ENCODE data around the gene ASTE1. TPM values are rescaled to one million over a fixed set of nuclear protein-coding genes. Genes with fewer than 3 reads are reported as not detected.

The ASTE1 gene
- total and polyA plus RNA-seq, 2 of the 8 experiments (the other 6 are each of a cell fraction or from before 2014, with no cell fraction given) = 6.4 TPM; not detected in 1

GRCh38 chr3:131008326-131008725 lies 18.3 kb downstream of the ASTE1 start:
- no peak overlapping the region for H2BK15ac ChIP-seq (ENCODE audit: low read length)
- 80% methylated on average over 1 of the region's 1 CpG; no CpG with 5 or more reads in 1 of the 2 experiments for WGBS, 2 experiments (ENCODE audit: extremely low coverage in 1 of 2, insufficient coverage in 1 of 2, insufficient read length in 1 of 2, insufficient replicate concordance in 2 of 2, low coverage in 1 of 2, low lambda C conversion rate in 2 of 2, missing lambda C conversion rate in 1 of 2)
- H3K4me2 ChIP-seq (ENCODE audit: insufficient read depth in 1 of 2, low read depth in 2 of 2, low read length in 2 of 2) = no peak overlapping the region
- H3K23ac ChIP-seq (ENCODE audit: insufficient read length) = no peak overlapping the region
- H2BK20ac ChIP-seq (ENCODE audit: low read length) = no peak overlapping the region
- no peak overlapping the region for H4K5ac ChIP-seq (ENCODE audit: insufficient read length, low read depth, low read length)
- H3K4me3 ChIP-seq (ENCODE audit: extremely low read depth in 1 of 4, insufficient read depth in 2 of 4, low read depth in 3 of 4, low read length in 4 of 4) = no peak overlapping the region
- POLR2A ChIA-PET (ENCODE audit: partially characterized antibody) = interaction anchor here (0.6 to 1.2 kb wide), 2 partner anchors 12 to 371 kb away, joined by 3 to 4 read pairs; no protein-coding TSS in a partner anchor
- H3K4me1 ChIP-seq (replicated peaks in 1 of 4; ENCODE audit: control insufficient read depth in 3 of 4, insufficient read depth in 4 of 4, low read length in 3 of 4) = no peaks in the 10 kb centered on the region
- H4K8ac ChIP-seq (ENCODE audit: extremely low read depth, insufficient read depth, low read length) = no peak overlapping the region
- CTCF ChIA-PET (ENCODE audit: partially characterized antibody) = no interaction called here
- no peak overlapping the region for H2BK12ac ChIP-seq (ENCODE audit: low read depth, low read length)
- H3K56ac ChIP-seq (replicated peaks; ENCODE audit: insufficient read length, low read depth, low read length) = no peak overlapping the region
- H3K18ac ChIP-seq (ENCODE audit: extremely low read depth, low read length) = no peak overlapping the region
- H3K27me3 ChIP-seq (replicated peaks in 1 of 4; ENCODE audit: control insufficient read depth in 3 of 4, extremely low read depth in 1 of 4, insufficient read depth in 3 of 4, low read length in 3 of 4) = no peaks in the 10 kb centered on the region
- H3K79me1 ChIP-seq (ENCODE audit: low read depth, low read length) = no peaks in the 10 kb centered on the region
- H2BK5ac ChIP-seq (ENCODE audit: low read depth, low read length) = no peak overlapping the region
- no peak overlapping the region for H3K14ac ChIP-seq (ENCODE audit: insufficient read length)
- H3K4ac ChIP-seq (replicated peaks; ENCODE audit: insufficient read length, low read depth, low read length) = no peak overlapping the region
- H3K36me3 ChIP-seq (ENCODE audit: control insufficient read depth in 2 of 4, insufficient read depth in 4 of 4, low read length in 3 of 4) = peaks cover 0 to 27% (median 2%) of the 10 kb centered on the region in 4 experiments; a peak in 2 of 8 replicates
- H3K9ac ChIP-seq (replicated peaks in 1 of 4; ENCODE audit: extremely low read depth in 1 of 4, low read depth in 3 of 4, low read length in 3 of 4) = no peak overlapping the region
- no peak overlapping the region for H4K91ac ChIP-seq (replicated peaks; ENCODE audit: insufficient read length, low read length)
- no peak overlapping the region for H2BK120ac ChIP-seq (replicated peaks; ENCODE audit: low read depth, low read length)
- DNase-seq (ENCODE audit: low read depth in 1 of 2, low spot score in 2 of 2) = no peak
- no peak for FAIRE-seq
- H3K27ac ChIP-seq (ENCODE audit: low read depth, low read length) = no peak overlapping the region
- H2AK5ac ChIP-seq (ENCODE audit: low read depth, low read length) = no peak overlapping the region
- H4K20me1 ChIP-seq (replicated peaks in 1 of 2; ENCODE audit: control insufficient read depth in 1 of 2, insufficient read depth in 2 of 2, low read length in 2 of 2) = no peaks in the 10 kb centered on the region
- H3K79me2 ChIP-seq (ENCODE audit: control insufficient read depth in 1 of 2, insufficient read depth in 2 of 2, low read length in 2 of 2) = no peaks in the 10 kb centered on the region; a peak in 1 of 4 replicates
- H2AFZ ChIP-seq (ENCODE audit: low read length) = no peak overlapping the region
- no peaks in the 10 kb centered on the region for H3K9me3 ChIP-seq (ENCODE audit: insufficient read depth in 2 of 2, low read depth in 1 of 2, low read length in 1 of 2)
- no peaks in the 10 kb centered on the region for H3K23me2 ChIP-seq (ENCODE audit: low read depth, low read length)
